KOPT-K1 (cell line): ENCODE measurements around the gene LMBRD2.
"Not testable (repeated sequence)": the region's sequence is repeated elsewhere in the genome, so short reads cannot be mapped to it uniquely, and the experiment has no call there.

Experiments
- H3K27ac ChIP-seq: fragments of 200-600 bp; sonication (generic); 2 replicates; pipeline ENCODE4 v1.5.1; 2016; ENCODE audit warnings: antibody characterized with exemption, mild to moderate bottlenecking, low read depth, low read length; ENCODE audit not compliant: poor library complexity, severe bottlenecking
- H3K36me3 ChIP-seq: fragments of 200-600 bp; sonication (generic); 2 replicates; pipeline ENCODE4 v1.5.1; 2017; ENCODE audit warnings: antibody characterized with exemption, mild to moderate bottlenecking, low read length, moderate library complexity; ENCODE audit not compliant: insufficient read depth
- H3K9me3 ChIP-seq: fragments of 200-600 bp; sonication (generic); 2 replicates; pipeline ENCODE4 v1.5.1; 2017; ENCODE audit warnings: antibody characterized with exemption, low read length, mild to moderate bottlenecking; ENCODE audit not compliant: insufficient read depth, poor library complexity, severe bottlenecking

The LMBRD2 gene

DNA sequence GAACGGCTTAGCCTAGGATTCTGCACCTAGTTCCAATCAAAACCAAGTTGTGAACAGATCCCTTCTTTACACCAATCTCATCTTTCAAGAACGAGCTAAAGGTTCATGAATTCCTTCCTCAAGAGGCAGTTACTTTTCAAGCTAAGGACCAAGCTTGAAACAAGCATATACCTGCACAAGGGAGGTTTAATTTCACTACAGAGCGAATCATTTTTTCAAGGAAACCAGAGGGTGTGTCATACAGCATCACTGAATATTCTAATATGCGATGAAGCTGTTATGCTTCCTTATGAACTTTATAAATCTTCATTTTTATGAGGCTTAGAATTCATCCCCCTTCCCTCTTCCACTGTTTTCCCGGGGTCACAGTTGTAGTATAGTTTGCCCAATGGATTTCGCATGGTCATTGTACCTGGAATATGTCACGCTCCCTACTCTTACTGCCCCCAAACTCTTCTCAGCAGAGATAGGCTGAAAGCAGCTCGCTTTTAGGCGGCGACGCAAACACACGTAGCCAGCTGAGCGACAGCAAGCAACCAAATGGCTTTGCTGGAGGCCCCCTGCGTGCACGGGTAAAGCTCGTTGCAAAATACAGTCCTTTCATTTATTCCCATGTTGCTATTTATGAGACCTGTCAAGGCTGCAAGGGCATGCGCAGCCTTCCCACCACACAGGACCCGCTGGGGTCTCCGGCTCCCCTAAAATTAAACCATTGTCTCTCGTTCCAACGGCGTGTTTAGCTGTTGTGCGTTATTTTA is 832 bp downstream of the LMBRD2 start:
- Histone ChIP-seq H3K27ac (peak overlapping the region; percentile 91), H3K36me3 (peaks cover 27% of the 10 kb centered on the region), H3K9me3 (no peaks in the 10 kb centered on the region)

DNA sequence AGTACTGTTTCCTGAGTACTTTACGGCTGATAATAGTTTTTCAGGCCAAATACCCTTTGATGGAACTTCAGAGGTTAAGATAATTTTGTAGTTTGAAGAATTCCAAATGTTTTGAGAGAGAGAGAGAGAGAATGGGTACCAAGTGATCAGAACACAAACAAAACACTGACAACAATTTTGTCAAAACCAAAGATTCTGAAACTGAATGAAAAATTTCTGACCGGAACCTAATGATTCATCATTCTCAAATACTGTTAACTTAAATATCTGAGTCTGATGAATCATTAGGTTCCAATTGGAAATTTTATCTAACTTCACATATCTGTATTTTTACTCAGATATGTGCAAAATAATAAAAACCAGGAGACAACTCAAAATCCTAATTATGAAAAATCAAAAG is 4.0 kb downstream of the LMBRD2 start:
- Histone ChIP-seq H3K27ac (no peak overlapping the region), H3K9me3 (no peaks in the 10 kb centered on the region), H3K36me3 (peaks cover 5% of the 10 kb centered on the region)

DNA sequence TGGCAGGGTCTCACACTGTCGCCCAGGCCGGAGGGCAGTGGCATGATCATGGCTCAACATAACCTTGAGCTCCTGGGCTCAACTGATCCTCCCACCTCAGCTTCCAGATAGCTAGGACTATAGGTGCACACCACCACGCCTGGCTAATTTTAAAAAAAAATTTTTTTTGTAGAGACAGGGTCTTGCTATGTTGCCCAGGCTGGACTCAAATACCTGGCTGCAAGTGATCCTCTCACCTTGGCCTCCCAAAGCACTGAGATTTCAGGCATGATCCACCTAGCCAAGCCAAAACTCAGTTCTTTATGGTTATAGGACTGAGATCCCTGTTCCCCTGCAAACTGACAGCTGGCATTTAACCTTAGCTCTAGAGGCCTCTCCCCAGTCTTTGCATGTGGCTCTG is 5.3 kb downstream of the LMBRD2 start:
- peaks cover 18% of the 10 kb centered on the region for H3K36me3 ChIP-seq
- no peak overlapping the region for H3K27ac ChIP-seq
- H3K9me3 ChIP-seq, result no peaks in the 10 kb centered on the region

DNA sequence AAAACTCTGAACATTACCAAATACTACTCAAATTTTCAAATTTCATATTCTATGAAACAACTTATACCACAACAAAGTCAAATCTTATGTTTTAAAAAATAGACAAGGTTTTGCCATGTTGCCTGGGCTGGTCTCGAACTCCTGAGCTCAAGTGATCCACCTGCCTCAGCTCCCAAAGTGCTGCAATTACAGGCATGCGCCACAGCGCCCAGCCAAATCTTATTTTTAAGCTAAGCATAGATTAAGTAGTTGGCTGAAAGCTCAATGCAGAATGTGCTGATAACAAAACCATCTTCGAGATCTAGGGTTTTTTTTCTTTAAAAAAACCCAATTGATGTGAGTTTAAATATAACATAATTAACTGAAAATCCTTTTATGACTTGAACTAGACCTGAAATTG is 6.4 kb downstream of the LMBRD2 start:
- H3K9me3 ChIP-seq, result peaks cover 7% of the 10 kb centered on the region
- H3K27ac ChIP-seq, result no peak overlapping the region
- H3K36me3 ChIP-seq, result peaks cover 29% of the 10 kb centered on the region

DNA sequence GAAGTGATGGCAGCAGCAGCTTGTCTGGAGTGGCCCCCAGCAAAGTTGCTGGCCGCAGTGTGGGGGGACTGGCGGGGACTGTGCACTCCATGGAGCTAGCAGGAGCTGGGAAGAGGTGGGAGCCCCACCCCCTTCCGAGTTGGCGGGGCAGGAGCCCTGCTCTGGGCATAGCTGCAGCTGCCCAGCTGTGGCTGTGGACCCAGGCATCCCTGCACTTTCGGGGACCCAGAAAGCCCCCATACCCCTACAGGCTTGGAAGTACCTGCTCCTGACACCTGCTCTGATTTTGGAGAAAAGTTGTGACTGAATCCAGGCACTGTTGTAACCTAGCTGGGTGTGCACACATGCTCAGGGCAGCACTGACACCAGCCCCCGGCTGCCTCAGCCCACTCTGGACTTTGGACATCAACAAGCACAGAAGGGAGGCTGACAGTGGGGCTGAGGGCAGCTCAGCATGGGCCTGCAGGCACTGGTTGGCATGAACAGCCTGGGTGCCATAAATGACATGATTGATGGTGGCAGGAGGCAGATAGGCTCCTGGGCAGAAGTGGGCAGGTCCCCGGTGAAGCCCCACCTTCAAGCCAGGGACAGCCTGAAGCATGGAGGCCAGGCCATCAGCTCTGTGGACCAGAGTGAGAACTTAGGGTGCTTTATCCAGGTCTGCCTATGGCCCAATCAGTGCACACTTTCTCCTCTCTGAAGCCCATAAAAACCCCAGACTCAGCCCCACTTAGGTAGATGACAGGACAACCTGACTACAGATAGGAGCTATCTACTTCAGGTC is 12.6 kb downstream of the LMBRD2 start:
- H3K36me3 ChIP-seq, result peaks cover 78% of the 10 kb centered on the region
- peaks cover 24% of the 10 kb centered on the region for H3K9me3 ChIP-seq
- H3K27ac ChIP-seq, result no peak overlapping the region

DNA sequence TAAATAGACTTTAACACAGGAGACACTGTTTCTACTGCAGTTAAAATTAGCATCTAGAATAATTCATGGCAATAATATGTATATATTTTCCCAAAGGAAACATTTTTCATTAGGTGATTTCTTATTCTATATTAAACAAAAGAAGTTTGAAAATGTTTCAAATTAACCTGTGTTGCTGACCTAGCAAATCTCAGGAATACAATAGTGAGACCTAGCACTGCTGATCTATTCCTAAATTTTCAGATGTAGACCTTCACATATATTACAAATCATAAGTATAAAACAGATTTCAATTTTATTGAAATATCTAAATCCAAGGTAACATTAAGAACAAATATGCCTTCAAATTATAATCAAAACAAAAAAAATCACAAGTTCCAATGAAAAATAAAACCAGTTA is 15.1 kb downstream of the LMBRD2 start:
- peaks cover 24% of the 10 kb centered on the region for H3K9me3 ChIP-seq
- H3K27ac ChIP-seq, result no peak overlapping the region
- H3K36me3 ChIP-seq, result peaks cover 62% of the 10 kb centered on the region

DNA sequence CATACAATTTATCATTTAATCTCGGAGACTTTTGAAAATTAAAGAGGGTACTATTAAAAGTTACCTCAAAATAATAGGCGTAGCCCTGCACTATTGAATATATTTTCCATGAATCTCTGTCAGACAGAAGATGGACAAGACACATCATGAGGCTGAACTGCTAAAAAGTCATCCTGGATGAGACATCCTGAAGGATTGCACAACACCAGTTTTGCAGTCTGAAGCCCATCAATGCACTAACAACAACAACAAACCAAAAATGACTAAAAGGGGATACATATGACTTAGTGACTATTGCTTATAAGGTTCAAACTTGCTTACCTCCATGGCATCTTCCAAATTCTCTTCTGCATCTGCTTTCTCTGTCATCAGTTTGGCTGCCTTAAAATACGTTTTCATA is 15.7 kb downstream of the LMBRD2 start:
- H3K9me3 ChIP-seq, result peaks cover 24% of the 10 kb centered on the region
- H3K36me3 ChIP-seq, result peaks cover 56% of the 10 kb centered on the region
- no peak overlapping the region for H3K27ac ChIP-seq

DNA sequence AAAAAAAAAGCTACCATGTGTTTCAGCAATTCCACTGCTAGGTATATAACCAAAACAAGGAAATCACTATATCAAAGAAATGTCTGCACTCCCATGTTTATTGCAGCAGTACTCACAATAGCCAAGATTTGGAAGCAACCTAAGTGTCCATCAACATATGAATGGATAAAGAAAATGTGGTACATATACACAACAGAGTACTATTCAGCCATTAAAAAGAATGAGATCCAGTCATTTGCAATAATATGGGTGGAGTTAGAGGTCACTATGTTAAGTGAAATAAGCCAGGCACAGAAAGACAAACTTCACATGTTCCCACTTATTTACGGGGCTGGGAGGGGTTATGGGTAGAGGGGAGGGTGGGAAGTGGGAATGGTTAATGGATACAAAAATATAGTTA is 18.7 kb downstream of the LMBRD2 start:
- Histone ChIP-seq H3K36me3 (peaks cover 43% of the 10 kb centered on the region), H3K9me3 (peaks cover 17% of the 10 kb centered on the region)
- H3K27ac ChIP-seq, result not testable (repeated sequence)

DNA sequence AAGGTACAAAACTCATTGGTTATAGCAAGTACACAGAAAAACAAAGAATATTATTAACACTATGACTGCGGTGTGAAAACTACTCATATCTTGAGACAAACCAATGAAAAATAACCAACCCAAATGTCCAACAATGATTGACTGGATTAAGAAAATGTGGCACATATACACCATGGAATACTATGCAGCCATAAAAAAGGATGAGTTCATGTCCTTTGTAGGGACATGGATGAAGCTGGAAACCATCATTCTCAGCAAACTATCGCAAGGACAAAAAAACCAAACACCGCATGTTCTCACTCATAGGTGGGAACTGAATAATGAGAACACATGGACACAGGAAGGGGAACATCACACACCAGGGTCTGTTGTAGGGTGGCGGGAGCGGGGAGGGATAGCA is 22.0 kb downstream of the LMBRD2 start:
- H3K27ac ChIP-seq, result not testable (repeated sequence)
- Histone ChIP-seq H3K36me3 (peaks cover 29% of the 10 kb centered on the region; the same call in 1 of the 2 replicates), H3K9me3 (peaks cover 17% of the 10 kb centered on the region)

DNA sequence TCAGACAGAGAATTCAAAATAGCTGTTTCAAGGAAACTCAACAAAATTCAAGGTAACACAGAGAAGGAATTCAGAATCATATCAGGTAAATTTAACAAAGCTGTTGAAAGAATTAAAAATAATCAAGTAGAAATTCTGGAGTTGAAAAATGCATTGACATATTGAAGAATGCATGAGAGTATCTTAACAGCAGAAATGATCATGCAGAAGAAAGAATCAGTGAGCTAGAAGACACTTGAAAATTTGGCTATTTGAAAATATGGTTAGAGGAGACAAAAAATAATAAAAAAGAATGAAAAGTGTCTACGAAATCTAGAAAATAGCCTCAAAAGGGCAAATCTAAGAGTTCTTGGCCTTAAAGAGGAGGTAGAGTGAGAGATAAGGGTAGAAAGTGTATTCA is 22.9 kb downstream of the LMBRD2 start:
- H3K9me3 ChIP-seq, result peaks cover 17% of the 10 kb centered on the region

DNA sequence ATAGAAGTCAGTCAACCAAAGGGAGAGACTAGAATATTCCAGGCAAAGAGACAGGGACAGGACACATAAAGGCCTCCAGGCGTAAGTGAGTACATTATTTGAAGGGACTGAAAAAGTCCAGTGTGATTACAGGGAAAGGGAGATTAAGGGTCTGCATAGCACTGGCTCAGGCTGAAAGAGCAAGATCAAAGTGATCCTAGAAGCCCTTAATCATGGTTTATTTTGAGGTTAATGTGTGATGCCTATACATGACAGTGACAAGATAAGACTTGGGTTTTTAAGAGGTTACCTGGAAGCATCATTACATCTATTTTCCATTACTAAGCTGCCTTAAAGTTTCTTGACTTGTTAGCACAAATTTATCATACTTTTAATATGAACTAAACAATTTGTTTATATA is 25.8 kb downstream of the LMBRD2 start:
- Histone ChIP-seq H3K27ac (no peak overlapping the region), H3K36me3 (peaks cover 39% of the 10 kb centered on the region), H3K9me3 (peaks cover 17% of the 10 kb centered on the region)

More for the DNA sequence above, 22.9 kb downstream of the LMBRD2 start:
- peaks cover 23% of the 10 kb centered on the region; the same call in 1 of the 2 replicates for H3K36me3 ChIP-seq
- H3K27ac ChIP-seq, result no peak overlapping the region

DNA sequence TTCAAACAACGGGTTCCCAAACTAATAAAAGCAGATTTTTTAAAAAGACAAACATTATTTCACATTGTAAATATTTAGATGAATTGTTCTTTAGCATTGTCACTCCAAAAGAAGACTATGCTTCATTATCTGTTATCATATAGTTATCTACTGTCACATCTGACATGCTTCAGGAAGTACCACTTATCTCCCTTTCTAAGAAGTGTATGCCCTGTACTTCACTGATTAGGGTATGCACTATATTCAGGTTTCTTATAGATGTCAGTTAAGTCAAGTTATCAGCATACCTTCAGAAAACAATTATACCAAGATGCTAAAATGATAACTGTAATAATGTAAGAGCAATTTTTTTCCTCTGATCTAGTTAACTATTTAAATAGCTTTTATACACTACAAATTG is 40.4 kb downstream of the LMBRD2 start:
- Histone ChIP-seq H3K9me3 (no peaks in the 10 kb centered on the region), H3K27ac (no peak overlapping the region), H3K36me3 (peaks cover 51% of the 10 kb centered on the region)

DNA sequence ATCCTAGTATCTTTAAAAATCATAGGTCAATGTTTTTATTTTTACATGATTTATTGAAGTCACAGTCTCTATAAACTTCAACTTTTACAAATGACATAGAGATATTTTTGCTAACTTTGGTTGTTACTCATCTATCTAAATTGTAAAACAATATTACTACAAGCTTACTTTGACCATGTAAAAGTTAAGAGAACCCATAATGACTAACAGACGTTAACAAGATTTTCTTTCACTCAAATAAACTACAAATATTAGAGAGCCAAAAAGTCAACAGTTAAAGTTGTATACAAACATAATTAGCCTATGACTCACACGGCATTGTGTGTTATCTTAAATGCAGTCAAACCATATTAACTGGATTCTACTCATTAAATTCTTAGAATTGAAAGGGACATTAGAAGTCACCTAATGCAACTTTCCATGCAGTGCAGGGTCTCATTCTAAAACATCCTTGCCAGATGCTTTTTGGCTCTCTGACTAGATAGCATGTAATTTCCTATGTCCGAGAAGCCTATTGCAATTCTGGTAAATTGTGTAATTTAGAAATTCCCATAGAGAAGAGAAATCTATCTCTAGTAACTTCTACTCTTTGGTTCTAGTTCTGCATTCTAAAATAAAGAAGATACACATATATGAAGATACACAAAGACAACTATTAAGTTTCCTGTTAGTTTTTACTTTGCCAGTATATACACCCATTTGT is 42.8 kb downstream of the LMBRD2 start:
- no peaks in the 10 kb centered on the region for H3K9me3 ChIP-seq
- H3K36me3 ChIP-seq, result peaks cover 50% of the 10 kb centered on the region
- no peak overlapping the region for H3K27ac ChIP-seq

DNA sequence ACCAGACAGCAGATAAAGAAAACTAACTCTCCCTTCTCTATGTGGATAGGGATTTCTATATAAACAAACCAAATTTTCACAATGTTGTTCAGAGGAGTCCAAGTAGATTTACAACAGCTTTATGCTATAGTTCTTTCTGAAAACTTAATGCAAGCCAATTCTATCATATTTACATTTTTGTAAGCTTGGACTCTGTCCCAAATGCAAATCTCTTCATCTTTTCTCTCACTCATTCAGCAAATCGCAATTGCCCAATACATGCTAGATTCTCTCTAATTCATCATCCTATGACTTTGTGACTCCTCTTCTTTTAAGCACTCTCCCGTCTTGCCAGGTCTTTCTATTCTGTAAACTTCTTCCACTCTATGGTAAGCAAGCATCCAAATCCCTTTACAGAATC is 45.9 kb downstream of the LMBRD2 start:
- Histone ChIP-seq H3K9me3 (no peaks in the 10 kb centered on the region), H3K27ac (no peak overlapping the region), H3K36me3 (peaks cover 48% of the 10 kb centered on the region)

DNA sequence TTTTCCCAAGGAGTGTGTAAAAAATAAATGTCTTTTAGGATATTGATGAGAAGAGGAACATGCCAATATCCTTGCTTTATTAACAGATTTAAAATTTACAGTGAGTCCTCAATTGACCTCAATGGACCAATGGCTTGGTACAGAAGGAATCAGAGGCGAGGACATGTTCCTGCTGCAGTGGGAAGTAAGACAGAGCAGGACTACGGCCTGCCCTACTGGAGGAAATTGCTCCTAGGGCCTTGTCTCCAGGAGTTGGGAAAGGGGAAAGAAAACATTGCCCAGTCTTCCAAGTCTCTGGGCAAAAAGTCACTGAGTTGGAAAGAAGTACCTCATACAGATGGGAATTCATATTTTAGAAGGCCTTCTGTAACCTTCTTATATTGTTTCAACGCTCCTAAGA is 51.9 kb downstream of the LMBRD2 start:
- peaks cover 9% of the 10 kb centered on the region for H3K36me3 ChIP-seq
- no peaks in the 10 kb centered on the region for H3K9me3 ChIP-seq
- H3K27ac ChIP-seq, result no peak overlapping the region
